HG03196 (cell line): ENCODE measurements around the gene TTLL9.
"Not testable (repeated sequence)": the region's sequence is repeated elsewhere in the genome, so short reads cannot be mapped to it uniquely, and the experiment has no call there.

Experiments used
- ATAC-seq: cut with Tn5 transposase; IDR thresholded peaks from one replicate; pipeline ENCODE4 v1.9.1; 2021; ENCODE audit not compliant: unreplicated experiment

Gene TTLL9

GRCh38 chr20:31916708-31917107, 46.3 kb downstream of the TTLL9 start:
- ATAC-seq = no peak

- ATAC-seq = not testable (repeated sequence)
Observed at GRCh38 chr20:31917962-31918412, 47.6 kb downstream of the TTLL9 start.

- no peak for ATAC-seq
Observed at GRCh38 chr20:31918466-31919105, 48.2 kb downstream of the TTLL9 start.

GRCh38 chr20:31919410-31920155, 49.1 kb downstream of the TTLL9 start:
- ATAC-seq = no peak

GRCh38 chr20:31920275-31920855, 49.9 kb downstream of the TTLL9 start:
- no peak for ATAC-seq

- ATAC-seq = not testable (repeated sequence)
Observed at GRCh38 chr20:31921480-31921879, 51.0 kb downstream of the TTLL9 start.

- ATAC-seq = no peak
Observed at GRCh38 chr20:31922181-31922580, 51.7 kb downstream of the TTLL9 start.

- no peak for ATAC-seq
Observed at GRCh38 chr20:31922588-31922987, 52.2 kb downstream of the TTLL9 start.

- peak; percentile 56 for ATAC-seq
Observed at GRCh38 chr20:31923388-31924331, 53.2 kb downstream of the TTLL9 start.

GRCh38 chr20:31924561-31924960, 54.1 kb downstream of the TTLL9 start:
- no peak for ATAC-seq

GRCh38 chr20:31925631-31926030, 55.2 kb downstream of the TTLL9 start:
- ATAC-seq = no peak

GRCh38 chr20:31926493-31926892, 56.1 kb downstream of the TTLL9 start:
- no peak for ATAC-seq

GRCh38 chr20:31927627-31928159, 57.3 kb downstream of the TTLL9 start:
- ATAC-seq = no peak

- ATAC-seq = not testable (repeated sequence)
Observed at GRCh38 chr20:31929631-31930030, 59.2 kb downstream of the TTLL9 start.

- no peak for ATAC-seq
Observed at GRCh38 chr20:31930779-31931178, 60.3 kb downstream of the TTLL9 start.

- ATAC-seq = no peak
Observed at GRCh38 chr20:31933698-31934097, 63.3 kb downstream of the TTLL9 start.

- no peak for ATAC-seq
Observed at GRCh38 chr20:31934491-31934890, 64.1 kb downstream of the TTLL9 start.

GRCh38 chr20:31934968-31935764, 64.7 kb downstream of the TTLL9 start:
- no peak for ATAC-seq

GRCh38 chr20:31936420-31936819, 66.0 kb downstream of the TTLL9 start:
- no peak for ATAC-seq

GRCh38 chr20:31937820-31938219, 67.4 kb downstream of the TTLL9 start:
- no peak for ATAC-seq
